NCI-H460 (cell line): Measurements from ENCODE around the gene TFCP2L1. TPM values are rescaled to one million over a fixed set of nuclear protein-coding genes. Genes with fewer than 3 reads are reported as not detected.
"Not testable (repeated sequence)": the region's sequence is repeated elsewhere in the genome, so short reads cannot be mapped to it uniquely, and the experiment has no call there.

Experiments used
- DNase-seq: peaks from one replicate; pipeline ENCODE4 v3.0.0-alpha.2; 2016; ENCODE audit warnings: low read depth; ENCODE audit errors: extremely low read depth
- total RNA-seq: library from RNA; depleted of rRNA; stranded (reverse); fragments of >200 nt; shearing (Covaris generic); gene quantifications from 2 replicates; pipeline ENCODE4 v1.2.3, GENCODE V29; 2014

TFCP2L1 gene
- total RNA-seq, 1 experiment from 2014 or later: 0.02 TPM

DNA sequence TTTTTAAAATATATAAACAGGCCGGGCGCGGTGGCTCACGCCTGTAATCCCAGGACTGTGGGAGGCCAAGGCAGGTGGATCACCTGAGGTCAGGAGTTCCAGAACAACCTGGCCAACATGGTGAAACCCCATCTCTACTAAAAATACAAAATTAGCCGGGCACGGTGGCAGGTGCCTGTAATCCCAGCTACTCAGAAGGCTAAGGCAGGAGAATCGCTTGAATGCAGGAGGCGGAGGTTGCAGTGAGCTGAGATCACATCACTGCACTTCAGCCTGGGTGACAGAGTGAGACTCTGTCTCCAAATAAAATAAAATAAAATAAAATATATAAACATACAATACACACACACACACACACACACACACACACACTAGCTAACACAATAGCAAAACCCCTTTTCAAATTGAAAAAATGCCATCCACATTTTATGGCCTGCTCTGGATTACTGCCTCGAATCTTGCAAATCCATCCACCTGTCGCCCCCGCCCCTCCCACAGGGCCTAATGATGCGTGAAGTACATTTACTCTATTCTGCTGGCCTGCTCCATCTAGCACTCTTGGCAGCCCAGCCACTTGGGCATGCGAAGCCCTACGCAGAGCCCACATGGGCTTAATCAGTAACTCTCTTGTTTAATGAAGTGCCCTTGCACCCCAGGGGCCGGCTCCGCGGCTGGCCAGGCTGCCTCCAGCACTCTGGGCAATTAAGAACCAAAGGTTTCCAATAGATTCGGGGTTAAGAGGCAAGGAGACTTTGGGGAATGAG, 57.4 kb downstream of the TFCP2L1 start:
- not testable (repeated sequence) for DNase-seq

DNA sequence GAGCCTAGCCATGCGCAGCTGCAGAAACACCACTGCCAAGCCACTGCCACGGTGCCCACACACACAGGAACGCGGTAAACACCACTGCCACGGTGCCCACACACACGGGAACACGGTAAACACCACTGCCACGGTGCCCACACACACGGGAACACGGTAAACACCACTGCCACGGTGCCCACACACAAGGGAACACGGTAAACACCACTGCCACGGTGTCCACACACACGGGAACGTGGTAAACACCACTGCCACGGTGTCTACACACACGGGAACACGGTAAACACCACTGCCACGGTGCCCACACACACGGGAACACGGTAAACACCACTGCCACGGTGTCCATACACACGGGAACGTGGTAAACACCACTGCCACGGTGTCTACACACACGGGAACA, 59.3 kb downstream of the TFCP2L1 start:
- DNase-seq: not testable (repeated sequence)

GRCh38 chr2:121220995-121221394, 64.0 kb downstream of the TFCP2L1 start:
- no peak for DNase-seq

- no peak for DNase-seq
Observed at GRCh38 chr2:121219866-121220265, 65.1 kb downstream of the TFCP2L1 start.

DNA sequence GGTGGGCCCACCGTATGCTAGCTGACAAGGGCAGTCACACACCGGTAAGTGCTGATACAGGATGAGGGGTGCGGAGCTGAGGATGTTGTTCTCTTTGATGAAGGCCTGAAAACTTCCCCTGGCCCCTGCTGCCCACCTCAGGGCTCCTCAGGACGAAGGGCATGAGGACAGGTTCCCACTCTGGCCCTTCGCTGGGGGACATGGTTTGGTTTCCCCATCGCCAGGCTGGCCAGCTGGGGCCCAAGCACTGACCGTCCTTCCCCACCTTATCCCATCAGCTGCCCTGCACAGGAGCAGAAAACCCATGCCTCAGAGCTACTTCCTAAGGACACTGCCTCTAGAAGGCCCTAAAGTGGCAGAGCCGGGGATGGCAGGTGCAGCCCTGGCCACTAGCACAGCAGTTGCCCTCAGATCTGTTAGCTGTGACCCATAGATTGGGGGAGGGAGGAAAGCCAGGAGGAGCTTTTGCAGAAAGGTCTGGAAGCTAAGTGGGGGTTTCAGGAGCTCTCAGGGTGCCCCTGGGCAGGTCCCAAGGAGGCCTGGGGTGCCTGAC, 66.5 kb downstream of the TFCP2L1 start:
- DNase-seq: no peak

GRCh38 chr2:121217627-121218026, 67.4 kb downstream of the TFCP2L1 start:
- no peak for DNase-seq

DNA sequence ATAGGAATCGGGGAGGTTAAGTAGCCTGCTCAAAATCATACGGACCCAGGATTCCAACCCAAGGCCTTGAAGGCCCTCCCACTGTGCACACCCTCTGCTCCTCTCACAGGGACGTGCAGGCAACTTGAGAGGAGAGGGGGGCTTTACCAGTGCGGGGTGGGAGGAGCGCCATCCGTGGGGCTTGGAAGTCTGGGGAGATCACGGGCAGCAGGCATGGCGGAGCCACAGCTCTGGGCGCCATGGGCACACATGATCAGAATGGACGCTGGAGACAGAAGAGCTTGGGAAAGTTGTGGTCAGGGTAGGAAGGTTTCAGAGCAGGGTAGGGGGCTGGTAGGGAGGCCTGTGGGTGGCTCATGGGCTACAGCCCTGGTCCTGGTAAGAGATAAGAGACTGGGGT, 70.7 kb downstream of the TFCP2L1 start:
- no peak for DNase-seq

- no peak for DNase-seq
Observed at GRCh38 chr2:121213386-121213785, 71.6 kb downstream of the TFCP2L1 start.

GRCh38 chr2:121212661-121213325, 72.2 kb downstream of the TFCP2L1 start:
- no peak for DNase-seq

DNA sequence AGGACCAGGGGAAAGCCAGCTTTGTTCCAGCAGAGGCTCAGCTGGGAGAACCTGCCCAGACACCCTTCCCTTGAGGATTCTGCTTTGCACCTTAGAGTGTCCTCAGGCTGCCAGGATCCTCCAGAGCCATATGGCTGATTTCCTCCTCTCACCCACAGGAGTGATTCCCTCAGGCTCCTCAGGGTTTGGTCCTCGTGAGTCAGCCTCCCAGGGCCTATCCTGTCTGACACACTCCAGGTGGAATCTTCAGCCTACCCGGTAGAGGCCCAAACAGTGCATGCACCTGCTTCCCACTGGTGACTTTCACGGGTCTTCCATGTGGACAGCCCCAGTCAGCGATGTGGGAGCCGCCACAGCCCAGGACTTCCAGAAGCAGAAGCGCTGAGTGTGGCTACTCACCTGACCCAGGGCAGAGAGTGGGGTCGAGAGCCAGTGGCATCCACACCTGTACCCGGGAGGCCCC, 73.3 kb downstream of the TFCP2L1 start:
- DNase-seq: no peak

DNA sequence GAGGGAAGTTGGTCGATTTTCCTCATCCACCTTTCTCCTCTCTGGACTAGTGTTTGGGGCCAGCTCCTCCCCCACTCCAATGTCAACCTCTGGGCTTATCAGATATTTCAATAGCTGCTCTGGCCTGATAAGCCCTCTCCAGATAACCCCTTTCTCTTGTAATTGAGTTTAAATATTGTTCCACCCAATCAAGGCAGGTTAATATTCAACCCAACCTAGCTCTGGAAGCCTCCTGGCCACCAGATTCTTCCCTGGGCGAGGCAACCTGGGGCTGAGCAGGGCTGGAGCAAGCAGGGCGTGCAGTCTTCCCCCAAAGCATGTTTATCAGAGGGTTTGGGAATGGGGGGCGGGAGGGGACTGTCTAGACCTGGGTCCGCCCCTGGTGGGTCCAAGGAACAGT, 73.8 kb downstream of the TFCP2L1 start:
- no peak for DNase-seq

DNA sequence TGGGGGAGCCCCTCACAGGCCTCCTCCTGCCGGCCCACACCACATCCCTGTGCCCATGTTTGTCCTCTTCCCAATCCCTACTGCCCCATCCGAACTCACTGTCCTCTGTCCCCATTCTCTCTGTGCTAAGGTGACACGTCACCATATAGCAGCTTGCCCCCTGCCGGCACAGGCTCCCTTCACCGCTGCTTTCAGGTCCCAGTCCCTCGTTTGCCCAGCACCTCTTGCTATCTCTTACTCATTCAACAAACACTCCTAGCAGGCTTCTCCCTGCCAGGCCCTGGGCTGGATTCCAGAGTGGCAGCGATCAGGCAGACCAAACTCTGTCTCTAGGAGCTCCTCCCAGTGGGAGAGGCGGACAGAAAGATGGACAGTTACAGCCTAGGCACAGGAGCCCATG, 74.3 kb downstream of the TFCP2L1 start:
- no peak for DNase-seq

DNA sequence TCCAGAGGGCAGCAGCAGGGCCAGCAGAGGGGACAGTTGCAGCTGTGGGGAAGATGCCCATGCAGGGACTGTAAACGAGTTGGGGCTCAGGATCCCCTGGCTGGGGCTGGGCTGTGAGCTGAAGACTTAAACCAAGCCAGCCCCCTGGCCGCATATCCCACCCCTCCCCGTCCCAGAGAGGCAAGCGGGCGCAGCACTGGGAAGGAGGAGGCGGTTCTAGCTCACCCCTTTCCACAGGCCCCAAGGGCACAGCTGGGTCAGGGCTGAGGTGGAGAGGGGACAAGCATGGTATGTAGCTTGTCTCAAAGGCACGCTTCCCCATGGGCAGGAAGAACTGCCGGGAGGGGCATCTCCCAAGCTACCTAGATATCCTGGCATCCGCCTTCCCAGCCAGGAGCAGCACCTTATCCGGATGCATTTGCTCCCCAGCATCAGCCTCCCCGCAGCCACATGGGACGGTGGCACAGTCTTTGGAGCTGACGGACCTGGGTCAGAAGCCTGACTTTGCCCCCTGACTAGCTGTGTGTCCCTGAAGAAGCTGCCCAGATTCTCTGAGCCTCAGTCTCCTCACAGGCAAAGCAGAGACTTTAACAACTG, 75.9 kb downstream of the TFCP2L1 start:
- no peak for DNase-seq

GRCh38 chr2:121207494-121207893, 77.5 kb downstream of the TFCP2L1 start:
- no peak for DNase-seq

DNA sequence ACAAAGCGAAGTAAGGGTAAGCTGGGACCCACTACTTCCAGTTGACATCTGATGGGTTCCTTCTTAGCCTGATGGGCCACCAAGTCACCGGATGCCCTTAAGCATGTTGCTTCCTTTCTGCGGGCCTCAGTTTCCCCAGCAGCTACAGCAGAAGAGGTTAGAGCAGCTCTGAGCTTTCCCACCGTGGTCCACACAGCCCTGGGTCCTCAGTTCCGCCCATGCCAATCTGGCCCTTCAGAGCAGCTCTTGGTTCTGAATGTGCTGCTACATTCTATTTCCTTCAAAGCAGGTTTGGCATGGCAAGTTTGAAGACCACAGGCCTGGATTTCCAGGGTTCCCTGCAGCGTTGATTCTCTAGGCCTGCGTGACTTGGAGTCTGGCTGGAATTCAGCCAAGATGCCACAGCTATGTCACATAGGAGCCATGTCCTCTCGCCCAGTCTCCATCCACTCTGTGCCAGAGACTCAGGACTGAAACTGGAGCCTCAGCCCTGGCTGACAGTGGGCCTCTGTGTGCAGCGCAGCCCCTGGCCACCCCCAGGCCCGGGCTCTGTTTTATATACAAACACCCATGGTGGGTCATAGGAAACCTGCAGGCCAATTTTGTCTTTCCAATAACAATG, 79.6 kb downstream of the TFCP2L1 start:
- DNase-seq: no peak

DNA sequence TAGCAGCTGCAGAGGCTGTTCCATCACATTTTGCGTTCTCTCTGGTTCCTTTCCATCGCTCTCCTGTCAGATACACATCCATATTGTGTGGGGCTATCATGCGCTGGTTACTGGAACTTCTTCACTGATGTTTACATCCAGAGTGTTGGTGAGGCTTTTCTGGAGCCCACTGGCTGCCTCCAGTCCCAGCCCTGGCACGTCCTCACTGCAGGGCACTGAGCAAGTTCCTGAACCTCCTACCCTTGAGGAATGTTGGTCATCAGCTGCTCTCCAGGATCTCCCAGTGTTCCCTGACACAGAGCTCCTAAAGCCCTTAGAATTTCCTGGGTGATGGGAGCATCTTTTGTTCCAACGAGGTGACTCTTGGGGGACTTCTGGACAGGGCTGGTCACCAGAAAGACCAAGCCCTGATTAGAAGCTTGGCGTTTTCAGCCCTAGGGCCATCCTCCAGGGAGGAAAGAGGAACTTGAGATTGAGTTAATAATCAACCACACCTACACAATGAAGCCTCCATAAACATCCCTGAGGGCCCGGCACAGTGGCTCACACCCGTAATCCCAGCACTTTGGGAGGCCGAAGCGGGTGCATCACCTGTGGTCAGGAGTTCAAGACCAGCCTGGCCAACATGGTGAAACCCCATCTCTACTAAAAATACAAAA, 81.3 kb downstream of the TFCP2L1 start:
- DNase-seq: no peak

DNA sequence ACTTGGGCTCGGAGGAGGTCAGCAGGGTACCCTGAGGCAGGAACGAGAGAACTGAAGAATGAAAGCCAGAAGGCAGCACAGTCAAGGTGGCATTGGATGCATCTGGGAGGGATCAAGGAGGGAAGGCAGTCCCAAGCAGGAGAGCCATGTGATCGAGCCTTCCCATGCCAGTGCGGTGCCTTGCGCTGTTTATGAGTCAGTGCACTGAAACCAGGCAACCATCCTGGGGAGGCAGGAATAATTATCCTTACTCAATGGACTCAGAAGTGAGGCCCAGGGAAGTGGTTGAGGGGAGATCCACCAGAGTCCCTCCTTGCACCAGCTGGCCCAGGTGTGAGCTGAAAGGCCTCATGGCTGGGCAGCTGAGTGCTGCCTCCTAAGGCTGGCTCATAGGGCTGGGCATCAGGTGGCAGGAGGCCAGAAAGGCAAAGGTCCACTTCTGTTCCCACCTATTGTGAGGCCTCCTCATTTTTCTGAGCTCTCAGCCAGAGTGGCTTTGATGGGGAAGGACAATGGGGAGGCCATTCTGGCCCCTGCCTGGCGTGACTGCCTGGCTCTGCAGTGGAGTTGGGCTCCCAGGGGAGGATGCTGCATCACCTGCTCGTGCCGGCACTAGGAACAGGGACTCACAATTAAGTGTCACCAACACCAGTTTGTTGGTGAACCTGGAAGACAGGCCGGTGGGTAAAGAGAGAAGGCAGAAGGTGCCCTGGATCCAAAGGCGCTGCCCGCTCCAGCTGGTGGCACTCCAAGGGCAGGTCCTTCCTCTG, 82.3 kb downstream of the TFCP2L1 start:
- no peak for DNase-seq

GRCh38 chr2:121201796-121202195, 83.2 kb downstream of the TFCP2L1 start:
- DNase-seq: no peak

GRCh38 chr2:121200419-121201315, 84.3 kb downstream of the TFCP2L1 start:
- no peak for DNase-seq
